Islet precursor cell (in vitro differentiated cells): ENCODE data around the gene GDF10.

Source experiments
- DNase-seq: peaks from one replicate; pipeline ENCODE4 v3.0.0-alpha.2; 2018

GDF10 gene

DNA sequence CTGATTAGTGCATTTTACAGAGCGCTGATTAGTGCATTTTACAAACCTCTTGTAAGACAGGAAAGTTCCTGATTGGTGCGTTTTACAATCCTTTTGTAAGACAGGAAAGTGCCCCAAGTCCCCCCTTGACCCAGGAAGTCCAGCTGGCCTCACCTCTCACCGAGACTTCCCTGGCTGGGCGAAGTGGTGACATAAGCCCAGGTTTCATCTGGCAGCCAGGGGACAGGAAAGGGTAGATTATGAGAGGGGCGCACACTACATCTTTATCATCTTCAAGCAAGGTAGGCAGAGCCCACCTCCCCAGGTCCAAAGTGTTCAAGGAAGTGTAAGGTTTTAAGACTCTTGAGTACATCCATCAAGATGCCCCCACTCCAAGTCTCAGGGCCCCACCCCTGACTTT lies 5.5 kb upstream of the GDF10 start:
- DNase-seq: peak; percentile 17

- peak; percentile 42 for DNase-seq
Observed at GRCh38 chr10:47295411-47295810, 4.6 kb upstream of the GDF10 start.

GRCh38 chr10:47296156-47296894 lies 3.7 kb upstream of the GDF10 start:
- DNase-seq: no peak

- no peak for DNase-seq
Observed at GRCh38 chr10:47296941-47297340, 3.1 kb upstream of the GDF10 start.

DNA sequence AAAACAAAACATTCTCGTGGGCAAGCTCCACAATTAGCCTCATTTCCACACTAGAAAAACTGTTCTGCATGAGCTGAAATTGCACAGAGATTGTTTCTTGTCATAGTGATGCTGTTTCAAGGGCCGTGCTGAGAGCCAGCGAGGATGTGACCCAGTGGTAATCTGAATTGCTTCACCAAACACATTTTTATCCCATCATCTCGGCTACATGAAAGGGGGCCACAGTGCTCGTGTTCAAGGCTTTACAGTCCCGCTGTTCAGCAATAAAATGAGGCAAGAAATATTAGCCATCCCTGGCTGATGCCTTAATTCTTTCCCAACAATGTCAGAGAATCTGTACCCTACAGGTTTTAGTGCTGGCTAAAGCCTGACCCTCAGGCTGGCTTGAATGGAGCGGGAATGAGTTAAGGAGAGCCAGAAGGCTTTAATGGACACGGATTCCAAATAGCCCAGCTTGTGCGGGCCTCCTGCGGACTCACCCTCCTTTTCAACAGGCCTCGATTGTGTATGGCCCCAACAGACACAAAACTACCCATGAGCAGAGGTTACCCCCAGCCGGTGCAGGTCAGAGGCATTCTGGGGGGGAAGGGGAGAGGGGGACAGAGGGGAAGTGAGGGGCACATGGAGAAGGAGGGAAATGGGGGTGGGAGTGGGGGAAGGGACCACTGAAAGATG lies 2.0 kb upstream of the GDF10 start:
- no peak for DNase-seq

- DNase-seq: no peak
Observed at GRCh38 chr10:47298715-47299114, 1.3 kb upstream of the GDF10 start.

DNA sequence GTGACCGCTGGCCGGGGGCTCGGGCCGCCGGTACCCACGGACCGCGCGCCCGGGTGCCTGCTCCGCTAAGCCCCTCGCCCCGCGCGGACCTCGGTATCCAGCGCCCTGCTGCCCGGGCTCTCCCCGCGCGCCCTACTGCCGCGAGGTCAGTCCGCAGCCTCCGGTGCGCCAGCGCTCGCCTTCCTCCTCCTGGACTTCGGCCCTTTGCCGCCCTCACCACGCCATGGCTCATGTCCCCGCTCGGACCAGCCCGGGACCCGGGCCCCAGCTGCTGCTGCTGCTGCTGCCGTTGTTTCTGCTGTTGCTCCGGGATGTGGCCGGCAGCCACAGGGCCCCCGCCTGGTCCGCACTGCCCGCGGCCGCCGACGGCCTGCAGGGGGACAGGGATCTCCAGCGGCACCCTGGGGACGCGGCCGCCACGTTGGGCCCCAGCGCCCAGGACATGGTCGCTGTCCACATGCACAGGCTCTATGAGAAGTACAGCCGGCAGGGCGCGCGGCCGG lies 483 bp downstream of the GDF10 start:
- peak; percentile 64 for DNase-seq

GRCh38 chr10:47301833-47302232 lies 1.8 kb downstream of the GDF10 start:
- DNase-seq: no peak

GRCh38 chr10:47303105-47303504 lies 3.1 kb downstream of the GDF10 start:
- no peak for DNase-seq

DNA sequence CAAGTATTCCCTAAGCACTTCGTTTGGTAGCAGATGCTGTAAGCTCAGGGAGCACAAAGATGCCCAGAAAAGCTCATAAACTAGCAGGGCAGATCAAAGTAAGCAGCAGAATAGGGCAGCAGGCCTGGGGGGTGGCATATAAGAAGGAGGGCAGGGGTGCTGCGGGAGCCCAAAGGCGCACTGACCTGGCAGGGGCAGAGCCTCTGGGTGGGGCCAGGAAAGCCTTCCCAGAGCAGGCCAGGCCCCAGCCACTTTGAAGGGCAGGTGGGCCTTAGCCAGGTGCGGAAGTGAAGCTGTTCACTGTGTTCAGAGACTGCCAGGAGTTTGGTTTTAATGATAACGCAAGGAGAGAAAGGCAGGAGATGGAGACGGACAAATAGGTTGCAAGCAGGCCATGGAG lies 3.9 kb downstream of the GDF10 start:
- DNase-seq: no peak

- DNase-seq: no peak
Observed at GRCh38 chr10:47305566-47305965, 5.6 kb downstream of the GDF10 start.

DNA sequence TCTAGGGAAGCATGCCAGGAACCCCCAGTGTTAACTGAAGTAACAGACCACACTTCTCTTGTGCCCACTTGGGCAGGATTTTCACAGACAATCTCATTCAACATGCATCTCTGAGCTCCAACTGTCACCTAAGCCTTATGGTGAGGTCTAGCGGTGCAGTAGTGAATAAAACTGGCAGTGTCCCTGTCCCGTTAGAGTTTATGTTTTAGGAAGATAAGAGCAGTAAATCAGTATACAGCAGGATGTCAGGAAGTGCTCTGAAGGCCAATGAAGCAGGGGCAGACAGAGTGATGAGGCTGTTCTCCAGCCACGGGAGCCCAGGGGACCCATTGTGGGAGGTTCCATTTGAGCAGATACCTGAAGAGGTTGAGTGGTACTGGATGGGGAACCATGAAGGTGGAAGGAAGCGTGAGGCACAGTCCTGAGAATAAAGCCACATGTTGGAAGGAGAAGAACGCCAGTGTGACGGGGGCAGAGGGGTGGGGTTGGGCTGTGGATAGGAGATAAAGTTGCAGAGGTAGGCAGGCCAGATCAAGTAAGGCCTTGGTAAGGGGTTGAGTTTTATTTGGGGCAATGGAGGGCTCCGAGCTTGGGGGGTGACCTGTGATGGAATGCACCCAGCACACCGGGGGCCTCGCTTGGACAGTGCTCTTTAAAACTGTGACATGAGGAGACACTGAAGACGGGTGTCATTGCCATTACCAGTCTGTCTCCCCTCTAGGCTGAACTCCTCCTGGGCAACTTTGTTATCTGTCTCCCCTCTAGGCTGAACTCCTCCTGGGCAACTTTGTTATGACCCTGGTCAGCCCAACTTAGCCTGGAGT lies 6.6 kb downstream of the GDF10 start:
- no peak for DNase-seq

DNA sequence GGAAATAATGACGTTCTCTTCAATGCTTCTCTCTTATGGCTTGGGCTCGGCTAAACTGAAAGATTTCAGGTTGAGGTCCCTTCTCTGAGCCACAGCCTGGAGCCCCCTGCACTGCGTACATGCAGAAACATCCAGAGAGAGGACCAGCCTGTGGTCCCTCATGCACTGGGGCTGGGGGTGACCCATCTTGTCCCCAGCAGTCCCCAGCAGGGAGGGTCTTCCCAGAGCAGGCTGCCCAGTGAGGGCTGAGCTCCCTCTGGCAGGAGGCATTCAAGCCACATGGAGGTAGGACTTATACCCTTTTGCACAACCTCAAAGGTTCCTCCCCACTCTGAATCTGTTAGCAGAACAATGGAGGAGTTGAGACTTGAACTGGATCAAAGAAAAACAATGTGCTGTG lies 7.4 kb downstream of the GDF10 start:
- DNase-seq: no peak

DNA sequence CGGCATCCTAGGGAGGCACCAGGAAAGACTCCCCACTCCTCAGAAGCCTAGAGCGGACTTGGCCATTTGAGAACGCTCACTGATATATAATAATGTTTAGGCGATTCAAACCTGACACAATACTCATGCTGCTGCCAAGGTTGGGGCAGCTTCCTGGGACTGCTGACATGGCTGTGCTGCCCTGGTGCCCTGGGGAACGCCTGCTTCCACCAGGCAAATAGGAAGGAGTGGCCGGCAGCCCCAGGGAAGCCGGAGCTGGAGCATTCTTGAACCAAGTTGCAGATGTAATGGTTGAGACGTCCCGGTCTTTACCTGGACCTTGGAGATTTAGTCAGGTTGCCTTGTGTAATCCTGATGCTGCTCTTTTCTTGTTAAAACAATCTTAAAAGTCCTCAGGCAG lies 8.8 kb downstream of the GDF10 start:
- no peak for DNase-seq

DNA sequence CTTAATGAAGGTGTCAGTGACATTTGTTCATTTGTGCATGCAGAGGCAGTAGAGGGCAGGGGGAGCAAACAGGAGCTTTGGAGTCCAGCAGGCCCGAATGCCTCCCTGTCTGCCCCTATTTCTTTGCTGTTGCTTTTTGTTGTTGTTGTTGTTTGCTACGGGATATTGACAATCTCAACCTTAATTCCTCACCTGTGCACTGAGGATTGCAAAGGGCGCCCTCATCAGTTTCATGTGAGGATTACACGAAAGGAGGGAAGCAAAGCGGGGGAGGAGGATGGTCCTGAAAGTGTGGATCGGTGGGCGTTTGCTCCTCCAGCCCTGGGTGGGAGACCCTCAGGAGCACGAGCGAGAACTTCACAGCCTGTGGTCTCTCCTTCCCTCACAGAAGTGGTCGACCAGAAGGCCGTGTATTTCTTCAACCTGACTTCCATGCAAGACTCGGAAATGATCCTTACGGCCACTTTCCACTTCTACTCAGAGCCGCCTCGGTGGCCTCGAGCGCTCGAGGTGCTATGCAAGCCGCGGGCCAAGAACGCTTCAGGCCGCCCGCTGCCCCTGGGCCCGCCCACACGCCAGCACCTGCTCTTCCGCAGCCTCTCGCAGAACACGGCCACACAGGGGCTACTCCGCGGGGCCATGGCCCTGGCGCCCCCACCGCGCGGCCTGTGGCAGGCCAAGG lies 9.6 kb downstream of the GDF10 start:
- no peak for DNase-seq

- DNase-seq: no peak
Observed at GRCh38 chr10:47310090-47310505, 10.1 kb downstream of the GDF10 start.

GRCh38 chr10:47311193-47311931 lies 11.4 kb downstream of the GDF10 start:
- no peak for DNase-seq

- DNase-seq: peak; percentile 90
Observed at GRCh38 chr10:47311932-47312662, 12.1 kb downstream of the GDF10 start.

DNA sequence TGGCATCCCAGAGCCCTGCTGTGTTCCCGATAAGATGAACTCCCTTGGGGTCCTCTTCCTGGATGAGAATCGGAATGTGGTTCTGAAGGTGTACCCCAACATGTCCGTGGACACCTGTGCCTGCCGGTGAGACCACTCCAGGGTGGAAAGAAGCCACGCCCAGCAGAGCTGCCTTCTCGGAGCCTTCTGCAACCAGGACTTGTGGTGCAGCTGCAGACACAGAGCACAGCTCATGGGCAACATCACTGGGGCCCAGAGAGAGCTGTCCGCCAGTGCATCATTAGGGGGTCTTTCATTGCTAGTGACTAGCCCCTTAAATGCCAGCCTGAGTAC lies 12.6 kb downstream of the GDF10 start:
- DNase-seq: no peak

GRCh38 chr10:47314416-47314970 lies 14.5 kb downstream of the GDF10 start:
- no peak for DNase-seq

GRCh38 chr10:47315421-47315820 lies 15.4 kb downstream of the GDF10 start:
- DNase-seq: no peak
